H9 (cell line): ENCODE measurements around the gene CNRIP1. TPM values are rescaled to one million over a fixed set of nuclear protein-coding genes. Genes with fewer than 3 reads are reported as not detected.

Experiments used
- DNase-seq: peaks from one replicate; pipeline ENCODE4 v3.0.0-alpha.2; 2017
- H2AFZ ChIP-seq: one replicate; pipeline ENCODE4 v1.6.1; 2013; ENCODE audit warnings: mild to moderate bottlenecking, low read length, control low read depth, moderate library complexity
- H2AK5ac ChIP-seq: 2 replicates; pipeline ENCODE4 v1.6.1; 2013; ENCODE audit warnings: low read length, control low read depth, mixed read lengths; ENCODE audit not compliant: insufficient read length
- H2BK120ac ChIP-seq: one replicate; pipeline ENCODE4 v1.6.1; 2013; ENCODE audit warnings: low read depth, mild to moderate bottlenecking, low read length, control low read depth, inconsistent platforms; ENCODE audit not compliant: poor library complexity, severe bottlenecking
- H2BK12ac ChIP-seq: 2 replicates; pipeline ENCODE4 v1.6.1; 2013; ENCODE audit warnings: low read length, control low read depth, mixed read lengths, low read depth; ENCODE audit not compliant: insufficient read length
- H2BK15ac ChIP-seq: 2 replicates; pipeline ENCODE4 v1.6.1; 2013; ENCODE audit warnings: low read depth, low read length, control low read depth
- H2BK20ac ChIP-seq: one replicate; pipeline ENCODE4 v1.6.1; 2013; ENCODE audit warnings: low read depth, mild to moderate bottlenecking, low read length, control low read depth, inconsistent platforms; ENCODE audit not compliant: poor library complexity, severe bottlenecking
- H2BK5ac ChIP-seq: 2 replicates; pipeline ENCODE4 v1.6.1; 2013; ENCODE audit warnings: low read length, control low read depth, mixed read lengths; ENCODE audit not compliant: insufficient read length
- H3K14ac ChIP-seq: 2 replicates; pipeline ENCODE4 v1.6.1; 2013; ENCODE audit warnings: low read length, control low read depth; ENCODE audit not compliant: insufficient read depth
- H3K18ac ChIP-seq: 2 replicates; pipeline ENCODE4 v1.6.1; 2013; ENCODE audit warnings: low read depth, mild to moderate bottlenecking, mixed read lengths, low read length, control low read depth; ENCODE audit not compliant: insufficient read length
- H3K23ac ChIP-seq: 2 replicates; pipeline ENCODE4 v1.6.1; 2013; ENCODE audit warnings: low read length, control low read depth, mixed read lengths, low read depth; ENCODE audit not compliant: insufficient read length
- H3K23me2 ChIP-seq: 2 replicates; pipeline ENCODE4 v1.6.1; 2013; ENCODE audit warnings: low read depth, mild to moderate bottlenecking, mixed read lengths, low read length, control low read depth; ENCODE audit not compliant: insufficient read length, poor library complexity, severe bottlenecking
- H3K27ac ChIP-seq: 2 replicates; pipeline ENCODE4 v1.5.1; 2013; ENCODE audit warnings: low read length, control low read depth, mixed read lengths, low read depth; ENCODE audit not compliant: insufficient read length
- H3K27me3 ChIP-seq: 2 replicates; pipeline ENCODE4 v1.6.1; 2013; ENCODE audit warnings: low read length, control low read depth, inconsistent platforms; ENCODE audit not compliant: insufficient read depth
- H3K4ac ChIP-seq: 2 replicates; pipeline ENCODE4 v1.6.1; 2013; ENCODE audit warnings: low read depth, mild to moderate bottlenecking, control low read depth, inconsistent platforms, low read length, moderate library complexity
- H3K4me1 ChIP-seq: 2 replicates; pipeline ENCODE4 v1.6.1; 2013; ENCODE audit warnings: low read length, control low read depth, inconsistent platforms; ENCODE audit not compliant: insufficient read depth
- H3K4me2 ChIP-seq: 2 replicates; pipeline ENCODE4 v1.6.1; 2013; ENCODE audit warnings: low read length, control low read depth, mixed read lengths; ENCODE audit not compliant: insufficient read length, insufficient read depth
- H3K56ac ChIP-seq: 2 replicates; pipeline ENCODE4 v1.6.1; 2013; ENCODE audit warnings: low read depth, mild to moderate bottlenecking, mixed read lengths, low read length, control low read depth; ENCODE audit not compliant: insufficient read length
- H3K79me1 ChIP-seq: 2 replicates; pipeline ENCODE4 v1.6.1; 2013; ENCODE audit warnings: low read depth, mild to moderate bottlenecking, moderate library complexity, low read length, control low read depth, inconsistent platforms; ENCODE audit not compliant: insufficient read depth, poor library complexity, severe bottlenecking
- H3K79me2 ChIP-seq: 2 replicates; pipeline ENCODE4 v1.6.1; 2013; ENCODE audit warnings: low read length, control low read depth, inconsistent platforms; ENCODE audit not compliant: insufficient read depth
- H3K9ac ChIP-seq: 2 replicates; pipeline ENCODE4 v1.6.1; 2013; ENCODE audit warnings: low read length, control low read depth, mixed read lengths; ENCODE audit not compliant: insufficient read length; ENCODE audit errors: extremely low read depth
- H3K9me3 ChIP-seq: one replicate; pipeline ENCODE4 v1.6.1; 2013; ENCODE audit warnings: low read depth, low read length, inconsistent platforms; ENCODE audit not compliant: control insufficient read depth
- H3T11ph ChIP-seq: one replicate; pipeline ENCODE4 v1.6.1; 2013; ENCODE audit warnings: mild to moderate bottlenecking, low read length, control low read depth, inconsistent platforms
- H4K20me1 ChIP-seq: one replicate; pipeline ENCODE4 v1.6.1; 2013; ENCODE audit not compliant: control insufficient read depth, insufficient read length, insufficient read depth
- H4K5ac ChIP-seq: 2 replicates; pipeline ENCODE4 v1.6.1; 2013; ENCODE audit warnings: low read depth, mild to moderate bottlenecking, mixed read lengths, low read length, control low read depth; ENCODE audit not compliant: insufficient read length
- H4K8ac ChIP-seq: replicated peaks from 2 replicates; pipeline ENCODE4 v1.6.1; 2013; ENCODE audit warnings: low read length, control low read depth, mixed read lengths, low read depth; ENCODE audit not compliant: insufficient read length
- H4K91ac ChIP-seq: 2 replicates; pipeline ENCODE4 v1.6.1; 2013; ENCODE audit warnings: low read depth, mild to moderate bottlenecking, moderate library complexity, mixed read lengths, low read length, control low read depth; ENCODE audit not compliant: insufficient read length
- H3K27ac Mint-ChIP-seq, 3 experiments: 2 replicates in 2 of 3; 3 replicates in 1 of 3; pipeline ENCODE4 v1.8.0; 2020 to 2021; ENCODE audit warnings: mixed read lengths in 3 of 3, mild to moderate bottlenecking in 1 of 3, moderate library complexity in 1 of 3
- H3K27me3 Mint-ChIP-seq: 2 replicates; pipeline ENCODE4 v1.8.0; 2021; ENCODE audit warnings: low read depth, mild to moderate bottlenecking, moderate library complexity, mixed read lengths
- H3K36me3 Mint-ChIP-seq, 3 experiments: 2 replicates in 2 of 3; 3 replicates in 1 of 3; pipeline ENCODE4 v1.8.0; 2020 to 2021; ENCODE audit warnings: low read depth in 3 of 3, mixed read lengths in 3 of 3; ENCODE audit not compliant: insufficient read depth in 1 of 3
- H3K4me1 Mint-ChIP-seq, 2 experiments: 2 replicates each; pipeline ENCODE4 v1.8.0; 2020; ENCODE audit warnings: mixed read lengths in 2 of 2
- H3K4me3 Mint-ChIP-seq, 2 experiments: 2 replicates in 1 of 2; 3 replicates in 1 of 2; pipeline ENCODE4 v1.8.0; 2020 to 2021; ENCODE audit warnings: mild to moderate bottlenecking in 2 of 2, mixed read lengths in 2 of 2, moderate library complexity in 1 of 2
- H3K9me3 Mint-ChIP-seq, 2 experiments: 2 replicates in 1 of 2; 3 replicates in 1 of 2; pipeline ENCODE4 v1.8.0; 2020; ENCODE audit warnings: mild to moderate bottlenecking in 2 of 2, mixed read lengths in 2 of 2, moderate library complexity in 1 of 2
- WGBS: extraction: QIAGEN DNeasy Blood & Tissue Kit; methylation state at CpG from one replicate; pipeline ENCODE4 v1.1.7; 2013; ENCODE audit warnings: missing lambda C conversion rate, low lambda C conversion rate, mixed read lengths; ENCODE audit not compliant: insufficient read length; ENCODE audit errors: extremely low coverage; 5-methylcytosine and 5-hydroxymethylcytosine counted together
- total RNA-seq: library from RNA; stranded (reverse); gene quantifications from 2 replicates; pipeline ENCODE4 v1.2.1, GENCODE V29; 2021
- TF ChIP-seq, protein P1 (sequence below): fragments of 200-600 bp; sonication (generic); conservative IDR thresholded peaks from 3 replicates; pipeline ENCODE4 v1.8.0; 2021; ENCODE audit warnings: antibody characterized with exemption, mild to moderate bottlenecking

CNRIP1 gene
- total RNA-seq, 1 experiment from 2014 or later, result 0.70 TPM

DNA sequence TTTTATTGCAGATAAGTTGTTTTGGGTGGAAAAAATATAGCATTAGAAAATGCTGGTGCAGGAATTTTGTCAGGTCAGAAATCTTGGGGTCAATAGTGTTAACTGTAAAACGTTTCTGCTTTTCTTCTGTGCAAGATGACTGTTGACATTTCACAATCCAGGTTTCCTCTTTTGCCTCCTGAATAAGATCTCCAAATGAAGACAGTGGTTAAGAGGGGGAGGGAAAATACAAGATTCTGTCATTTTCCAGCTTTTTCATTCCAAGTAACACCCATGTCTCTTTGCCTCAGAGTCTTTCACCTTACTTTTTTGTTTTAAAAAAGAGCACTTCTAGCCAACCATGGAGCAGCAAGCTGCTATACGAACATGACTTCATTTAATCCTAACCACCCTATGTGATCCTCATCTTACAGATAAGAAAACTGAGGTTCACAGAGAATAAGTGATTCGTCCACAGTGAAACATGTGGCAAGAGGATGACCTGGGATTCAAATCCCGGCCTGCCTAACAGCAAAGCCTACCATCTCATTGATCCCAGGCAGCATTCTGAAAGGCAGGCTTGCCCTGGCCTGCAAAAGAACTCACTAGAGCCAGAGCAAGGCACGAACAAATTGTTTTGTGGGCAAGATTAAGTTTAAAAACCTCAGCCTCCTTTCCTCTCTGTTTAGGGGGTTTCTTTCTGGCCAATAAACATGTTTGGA, 48.4 kb upstream of the CNRIP1 start:
- H3K79me1 ChIP-seq, result no peaks in the 10 kb centered on the region
- H3K23me2 ChIP-seq, result no peaks in the 10 kb centered on the region
- H3K27me3 ChIP-seq, result no peaks in the 10 kb centered on the region
- no peak overlapping the region for H2BK120ac ChIP-seq
- Mint-ChIP-seq H3K27ac (no peak overlapping the region), H3K9me3 (no peaks in the 10 kb centered on the region), H3K27me3 (peaks cover 3% of the 10 kb centered on the region), H3K36me3 (no peaks in the 10 kb centered on the region), H3K4me3 (no peak overlapping the region), H3K4me1 (0 out of 4 replicates have a peak, but pooled peaks cover 0 to 3% of the 10 kb centered on the region in 2 experiments)
- no peak overlapping the region for H4K5ac ChIP-seq
- no peaks in the 10 kb centered on the region for H4K20me1 ChIP-seq
- no peak overlapping the region for H3K23ac ChIP-seq
- TF ChIP-seq, protein P1, sequence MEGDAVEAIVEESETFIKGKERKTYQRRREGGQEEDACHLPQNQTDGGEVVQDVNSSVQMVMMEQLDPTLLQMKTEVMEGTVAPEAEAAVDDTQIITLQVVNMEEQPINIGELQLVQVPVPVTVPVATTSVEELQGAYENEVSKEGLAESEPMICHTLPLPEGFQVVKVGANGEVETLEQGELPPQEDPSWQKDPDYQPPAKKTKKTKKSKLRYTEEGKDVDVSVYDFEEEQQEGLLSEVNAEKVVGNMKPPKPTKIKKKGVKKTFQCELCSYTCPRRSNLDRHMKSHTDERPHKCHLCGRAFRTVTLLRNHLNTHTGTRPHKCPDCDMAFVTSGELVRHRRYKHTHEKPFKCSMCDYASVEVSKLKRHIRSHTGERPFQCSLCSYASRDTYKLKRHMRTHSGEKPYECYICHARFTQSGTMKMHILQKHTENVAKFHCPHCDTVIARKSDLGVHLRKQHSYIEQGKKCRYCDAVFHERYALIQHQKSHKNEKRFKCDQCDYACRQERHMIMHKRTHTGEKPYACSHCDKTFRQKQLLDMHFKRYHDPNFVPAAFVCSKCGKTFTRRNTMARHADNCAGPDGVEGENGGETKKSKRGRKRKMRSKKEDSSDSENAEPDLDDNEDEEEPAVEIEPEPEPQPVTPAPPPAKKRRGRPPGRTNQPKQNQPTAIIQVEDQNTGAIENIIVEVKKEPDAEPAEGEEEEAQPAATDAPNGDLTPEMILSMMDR, result no peak
- H3K14ac ChIP-seq, result no peak overlapping the region
- H2BK20ac ChIP-seq, result no peak overlapping the region
- no peak overlapping the region for H3K56ac ChIP-seq
- no peak overlapping the region for H2AFZ ChIP-seq
- H3K4me2 ChIP-seq, result no peak overlapping the region
- H3K79me2 ChIP-seq, result no peaks in the 10 kb centered on the region
- H4K8ac ChIP-seq, result no peak overlapping the region
- no peak overlapping the region for H2AK5ac ChIP-seq
- H3K4ac ChIP-seq, result no peak overlapping the region
- no peak overlapping the region for H3K27ac ChIP-seq
- H3K4me1 ChIP-seq, result no peaks in the 10 kb centered on the region
- no peak overlapping the region for H2BK5ac ChIP-seq
- no peak overlapping the region for H2BK15ac ChIP-seq
- no peak overlapping the region for H4K91ac ChIP-seq
- DNase-seq, result no peak
- H3K18ac ChIP-seq, result no peak overlapping the region
- WGBS, result no CpG with 5 or more reads among the region's 5 CpGs
- no peak overlapping the region for H3K9ac ChIP-seq
- no peak overlapping the region for H3T11ph ChIP-seq
- H3K9me3 ChIP-seq, result no peaks in the 10 kb centered on the region
- H2BK12ac ChIP-seq, result no peak overlapping the region
